C4-2B (cell line): ENCODE data around the gene FREM1.

Source experiments
- H3K27ac ChIP-seq: fragments of 450-650 bp; 2 replicates; pipeline ENCODE4 v1.5.1; 2017
- CTCF ChIP-seq: fragments of 450-650 bp; conservative IDR thresholded peaks from 2 replicates; pipeline ENCODE4 v1.5.1; 2017; ENCODE audit warnings: mild to moderate bottlenecking
- ZFX ChIP-seq: fragments of 450-650 bp; IDR thresholded peaks from 2 replicates; pipeline ENCODE4 v1.6.1; 2017

The FREM1 gene

GRCh38 chr9:14908295-14909180, 1.7 kb downstream of the FREM1 start:
- H3K27ac ChIP-seq: no peak overlapping the region

GRCh38 chr9:14907696-14908095, 2.5 kb downstream of the FREM1 start:
- no peak for TF ChIP-seq ZFX
- no peak for TF ChIP-seq CTCF
- H3K27ac ChIP-seq: no peak overlapping the region

More at GRCh38 chr9:14908295-14909180, 1.7 kb downstream of the FREM1 start:
- TF ChIP-seq ZFX (no peak), CTCF (no peak)

- TF ChIP-seq ZFX (no peak), CTCF (no peak)
- H3K27ac ChIP-seq: no peak overlapping the region
Measured at GRCh38 chr9:14907360-14907685, 2.9 kb downstream of the FREM1 start.

GRCh38 chr9:14906644-14907359, 3.4 kb downstream of the FREM1 start:
- H3K27ac ChIP-seq: no peak overlapping the region
- TF ChIP-seq ZFX: no peak
- TF ChIP-seq CTCF: no peak

GRCh38 chr9:14906000-14906399, 4.2 kb downstream of the FREM1 start:
- no peak for TF ChIP-seq ZFX
- TF ChIP-seq CTCF: no peak
- H3K27ac ChIP-seq: no peak overlapping the region

- H3K27ac ChIP-seq: no peak overlapping the region
- TF ChIP-seq CTCF (no peak), ZFX (no peak)
Measured at GRCh38 chr9:14903040-14903439, 7.2 kb downstream of the FREM1 start.

- TF ChIP-seq ZFX (no peak), CTCF (no peak)
- H3K27ac ChIP-seq: no peak overlapping the region
Measured at GRCh38 chr9:14902561-14902960, 7.7 kb downstream of the FREM1 start.
